Subcutaneous adipose tissue (tissue), 4 donors: ENCODE data around the gene GALNS. TPM values are rescaled to one million over a fixed set of nuclear protein-coding genes. Genes with fewer than 3 reads are reported as not detected.

Experiments
- total RNA-seq, 4 donors: library from RNA; depleted of rRNA; stranded (reverse); fragments of >200 nt; gene quantifications; one replicate each; pipeline ENCODE4 v1.1.0, GENCODE V29; 2016
- TF ChIP-seq, protein P1 (sequence below): fragments of 450-650 bp; IDR thresholded peaks from one replicate; pipeline ENCODE4 v1.5.1; 2016; ENCODE audit warnings: low read depth, mild to moderate bottlenecking, control low read depth, antibody characterized with exemption, moderate library complexity

GALNS gene
- total RNA-seq, 4 donors from 2014 or later, result 17.2 to 48.6 (median 18.2) TPM

DNA sequence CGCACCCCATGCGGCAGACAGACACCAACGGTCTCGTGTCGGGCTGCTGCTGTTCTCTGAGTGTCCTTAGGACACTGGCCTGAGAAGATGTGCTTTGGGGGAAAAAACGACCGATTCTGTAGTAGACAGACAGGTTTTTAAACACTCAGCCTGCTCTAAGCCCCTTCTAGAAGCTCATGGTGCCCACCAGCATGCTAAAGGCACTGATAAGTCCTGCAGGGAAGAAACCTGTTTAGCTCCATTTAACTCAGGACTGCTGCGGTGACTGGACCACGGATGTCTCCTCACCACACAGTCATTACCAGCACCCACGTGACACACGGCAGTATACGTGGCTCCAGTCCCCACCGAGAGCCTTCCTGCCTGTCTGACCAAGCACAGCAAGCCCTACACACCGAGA, 26.0 kb downstream of the GALNS start:
- TF ChIP-seq, protein P1, sequence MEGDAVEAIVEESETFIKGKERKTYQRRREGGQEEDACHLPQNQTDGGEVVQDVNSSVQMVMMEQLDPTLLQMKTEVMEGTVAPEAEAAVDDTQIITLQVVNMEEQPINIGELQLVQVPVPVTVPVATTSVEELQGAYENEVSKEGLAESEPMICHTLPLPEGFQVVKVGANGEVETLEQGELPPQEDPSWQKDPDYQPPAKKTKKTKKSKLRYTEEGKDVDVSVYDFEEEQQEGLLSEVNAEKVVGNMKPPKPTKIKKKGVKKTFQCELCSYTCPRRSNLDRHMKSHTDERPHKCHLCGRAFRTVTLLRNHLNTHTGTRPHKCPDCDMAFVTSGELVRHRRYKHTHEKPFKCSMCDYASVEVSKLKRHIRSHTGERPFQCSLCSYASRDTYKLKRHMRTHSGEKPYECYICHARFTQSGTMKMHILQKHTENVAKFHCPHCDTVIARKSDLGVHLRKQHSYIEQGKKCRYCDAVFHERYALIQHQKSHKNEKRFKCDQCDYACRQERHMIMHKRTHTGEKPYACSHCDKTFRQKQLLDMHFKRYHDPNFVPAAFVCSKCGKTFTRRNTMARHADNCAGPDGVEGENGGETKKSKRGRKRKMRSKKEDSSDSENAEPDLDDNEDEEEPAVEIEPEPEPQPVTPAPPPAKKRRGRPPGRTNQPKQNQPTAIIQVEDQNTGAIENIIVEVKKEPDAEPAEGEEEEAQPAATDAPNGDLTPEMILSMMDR, result no peak

- TF ChIP-seq, protein P1, result no peak
These were observed 26.5 kb downstream of the GALNS start for GRCh38 chr16:88830258-88830657.

- TF ChIP-seq, protein P1, result no peak
These were observed 28.0 kb downstream of the GALNS start for GRCh38 chr16:88828711-88829110.

GRCh38 chr16:88827727-88828126, 29.0 kb downstream of the GALNS start:
- TF ChIP-seq, protein P1, result no peak

DNA sequence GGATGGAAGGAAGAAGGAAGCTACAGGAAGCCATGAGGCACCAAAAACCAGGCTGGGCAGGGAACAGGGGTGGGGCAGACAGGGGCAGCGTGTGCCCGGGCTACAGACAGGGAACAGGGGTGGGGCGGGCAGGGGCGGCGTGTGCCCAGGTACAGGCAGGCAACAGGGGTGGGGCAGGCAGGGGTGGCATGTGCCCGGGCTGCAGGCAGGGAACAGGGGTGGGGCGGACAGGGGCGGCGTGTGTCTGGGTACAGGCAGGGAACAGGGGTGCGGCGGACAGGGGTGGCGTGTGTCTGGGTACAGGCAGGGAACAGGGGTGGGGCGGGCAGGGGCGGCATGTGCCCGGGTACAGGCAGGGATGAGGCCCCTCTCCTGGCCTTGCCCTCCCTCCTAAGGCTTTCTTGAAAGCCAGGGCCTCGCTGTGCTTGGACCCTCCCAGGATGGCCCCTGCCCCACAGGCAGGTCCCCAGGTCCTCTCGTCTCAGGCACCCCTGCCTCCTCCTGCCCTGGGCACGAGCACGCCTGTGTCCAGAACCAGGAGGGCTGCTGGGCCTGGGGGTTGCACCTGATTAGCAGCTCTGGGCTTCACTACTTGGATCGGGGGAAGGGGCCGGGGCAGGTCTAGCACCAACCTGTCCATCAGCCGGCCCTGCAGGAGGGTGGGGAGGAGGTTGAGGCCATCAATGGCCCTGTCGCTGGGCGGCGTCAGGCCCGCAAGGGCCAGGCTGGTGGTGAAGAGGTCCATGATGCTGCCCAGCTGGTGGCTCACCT, 30.5 kb downstream of the GALNS start:
- TF ChIP-seq, protein P1, result no peak

GRCh38 chr16:88825146-88825545, 31.6 kb downstream of the GALNS start:
- TF ChIP-seq, protein P1, result no peak

- TF ChIP-seq, protein P1, result no peak
These were observed 32.3 kb downstream of the GALNS start for GRCh38 chr16:88824256-88825077.
